ENCODE data around the gene SNPH.
A peak's percentile ranks its signal among the peaks of the same experiment; 100 is the strongest.

The SNPH gene

GRCh38 chr20:1312308-1312707, 46.2 kb downstream of the SNPH start:
- DNase-seq (ENCODE audit: low read depth, low spot score), result no peak
- CTCF ChIA-PET, result interaction anchor here (0.9 to 4.3 kb wide), 24 partner anchors 8 to 191 kb away, joined by 3 to 119 read pairs (median 6); partner anchors contain the start of genes NSFL1C, RAD21L1, SIRPB2 and SNPH
- no peak overlapping the region for H3K4me3 ChIP-seq (ENCODE audit: low read depth, low read length)
- POLR2A ChIA-PET, result no interaction called here
- no peak for TF ChIP-seq CTCF (IDR thresholded peaks at IDR 0.05; ENCODE audit: insufficient read depth, low read length, missing control alignments)

GRCh38 chr20:1312904-1313235, 46.8 kb downstream of the SNPH start:
- H3K4me3 ChIP-seq (ENCODE audit: low read depth, low read length), result no peak overlapping the region
- no peak for DNase-seq (ENCODE audit: low read depth, low spot score)
- no peak for TF ChIP-seq CTCF (IDR thresholded peaks at IDR 0.05; ENCODE audit: insufficient read depth, low read length, missing control alignments)
- CTCF ChIA-PET, result interaction anchor here (0.6 to 4.3 kb wide), 34 partner anchors 9 to 191 kb away, joined by 3 to 119 read pairs (median 4); partner anchors contain the start of genes NSFL1C, RAD21L1, SIRPB2 and SNPH
- POLR2A ChIA-PET, result no interaction called here

- peak overlapping the region; percentile 53 for H3K4me3 ChIP-seq (ENCODE audit: low read depth, low read length)
- TF ChIP-seq CTCF (IDR thresholded peaks at IDR 0.05; ENCODE audit: insufficient read depth, low read length, missing control alignments), result peak; percentile 92
- ChIA-PET CTCF (interaction anchor here (0.6 to 4.3 kb wide), 30 partner anchors 9 to 190 kb away, joined by 3 to 119 read pairs (median 4); partner anchors contain the start of genes NSFL1C, RAD21L1, SIRPB2 and SNPH), POLR2A (no interaction called here)
- DNase-seq (ENCODE audit: low read depth, low spot score), result no peak
These were observed 47.3 kb downstream of the SNPH start for GRCh38 chr20:1313236-1313964.

- no peak for TF ChIP-seq CTCF (IDR thresholded peaks at IDR 0.05; ENCODE audit: insufficient read depth, low read length, missing control alignments)
- DNase-seq (ENCODE audit: low read depth, low spot score), result no peak
- ChIA-PET CTCF (interaction anchor here (0.6 to 3.2 kb wide), 10 partner anchors 9 to 188 kb away, joined by 3 to 42 read pairs (median 6); partner anchors contain the start of gene NSFL1C), POLR2A (no interaction called here)
- no peak overlapping the region for H3K4me3 ChIP-seq (ENCODE audit: low read depth, low read length)
These were observed 49.7 kb downstream of the SNPH start for GRCh38 chr20:1315804-1316203.

GRCh38 chr20:1317545-1318255, 51.6 kb downstream of the SNPH start:
- ChIA-PET CTCF (interaction anchor here (1.0 to 2.6 kb wide), 4 partner anchors 103 to 187 kb away, joined by 3 to 12 read pairs (median 8); no protein-coding TSS in a partner anchor), POLR2A (no interaction called here)
- peak overlapping the region; percentile 30 for H3K4me3 ChIP-seq (ENCODE audit: low read depth, low read length)
- no peak for DNase-seq (ENCODE audit: low read depth, low spot score)
- TF ChIP-seq CTCF (IDR thresholded peaks at IDR 0.05; ENCODE audit: insufficient read depth, low read length, missing control alignments), result no peak

- TF ChIP-seq CTCF (IDR thresholded peaks at IDR 0.05; ENCODE audit: insufficient read depth, low read length, missing control alignments), result no peak
- POLR2A ChIA-PET, result no interaction called here
These were observed 53.0 kb downstream of the SNPH start for GRCh38 chr20:1319051-1319450.

More at GRCh38 chr20:1319051-1319450, 53.0 kb downstream of the SNPH start:
- no peak for DNase-seq (ENCODE audit: low read depth, low spot score)
- H3K4me3 ChIP-seq (ENCODE audit: low read depth, low read length), result no peak overlapping the region
- CTCF ChIA-PET, result interaction anchor here (0.6 to 2.6 kb wide), 4 partner anchors 118 to 147 kb away, joined by 3 to 12 read pairs (median 5); no protein-coding TSS in a partner anchor

Data from AG04449 (cell line).